Esophagus muscularis mucosa (tissue), 4 donors: ENCODE results near the gene PTPRD. TPM values are rescaled to one million over a fixed set of nuclear protein-coding genes. Genes with fewer than 3 reads are reported as not detected.

Experiments used
- DNase-seq: peaks from one replicate; pipeline ENCODE4 v3.0.0-alpha.2; 2017; ENCODE audit errors: extremely low spot score
- H3K27ac ChIP-seq, 4 donors: fragments of 200-600 bp; sonication (generic); replicated peaks in 1 of 4; 1 replicate in 3 of 4; 2 replicates in 1 of 4; pipeline ENCODE4 v1.5.1; 2016 to 2019; ENCODE audit warnings: mild to moderate bottlenecking in 1 of 4
- H3K27me3 ChIP-seq, 4 donors: fragments of 200-600 bp; sonication (generic); one replicate each; pipeline versions ENCODE4 v1.5.1 to v1.6.0; 2016 to 2019
- H3K36me3 ChIP-seq, 4 donors: fragments of 200-600 bp; sonication (generic); one replicate each; pipeline ENCODE4 v1.5.1; 2016 to 2019
- H3K4me1 ChIP-seq, 4 donors: fragments of 200-600 bp; sonication (generic); one replicate each; pipeline ENCODE4 v1.5.1; 2016 to 2019
- H3K4me3 ChIP-seq, 4 donors: fragments of 200-600 bp; sonication (generic); 1 replicate in 2 of 4; 2 replicates in 2 of 4; pipeline ENCODE4 v1.5.1; 2016 to 2019; ENCODE audit warnings: mild to moderate bottlenecking in 4 of 4, moderate library complexity in 1 of 4
- H3K9me3 ChIP-seq, 4 donors: fragments of 200-600 bp; sonication (generic); 1 replicate in 3 of 4; 2 replicates in 1 of 4; pipeline ENCODE4 v1.5.1; 2016 to 2019
- CTCF ChIP-seq, 3 experiments: fragments of 200-600 bp in 2 of 3; fragments of 450-650 bp in 1 of 3; sonication (generic) in 2 of 3; IDR thresholded peaks; one replicate each; pipeline ENCODE4 v1.5.1; 2017 to 2019; ENCODE audit warnings: antibody characterized with exemption in 3 of 3, mild to moderate bottlenecking in 2 of 3, moderate library complexity in 1 of 3
- EP300 ChIP-seq: sonication (generic); formaldehyde crosslinking; IDR thresholded peaks from one replicate; pipeline ENCODE4 v1.6.1; 2017; ENCODE audit warnings: antibody characterized with exemption
- POLR2A ChIP-seq: fragments of 450-650 bp; IDR thresholded peaks from one replicate; pipeline ENCODE4 v1.6.1; 2017; ENCODE audit warnings: antibody characterized with exemption, moderate library complexity, mild to moderate bottlenecking, low read depth
- POLR2AphosphoS5 ChIP-seq, 2 donors: sonication (generic); formaldehyde crosslinking; IDR thresholded peaks; one replicate each; pipeline ENCODE4 v1.6.1; 2017; ENCODE audit warnings: antibody characterized with exemption in 2 of 2
- WGBS: methylation state at CpG from one replicate; pipeline ENCODE4 v1.1.5; 2018; 5-methylcytosine and 5-hydroxymethylcytosine counted together
- intact Hi-C: fragments of 100-400 bp; cut with DNase I; formaldehyde crosslinking; loops from one replicate; pipeline ENCODE4 v1.15.1; 2023
- total RNA-seq, 4 donors: library from RNA; depleted of rRNA; stranded (reverse); fragments of >200 nt; gene quantifications; one replicate each; pipeline versions ENCODE4 v1.1.0 to v1.2.1, GENCODE V29; 2016

The PTPRD gene
- total RNA-seq, 4 donors from 2014 or later: 4.1 to 6.6 (median 5.0) TPM

- no peaks in the 10 kb centered on the region for H3K27me3 ChIP-seq
- intact Hi-C loops: no loop called here
- no peaks in the 10 kb centered on the region for H3K36me3 ChIP-seq
- no peak overlapping the region for H3K27ac ChIP-seq
- no peaks in the 10 kb centered on the region for H3K9me3 ChIP-seq
- H3K4me1 ChIP-seq: no peaks in the 10 kb centered on the region
- WGBS: 53% methylated on average over 4 of the region's 4 CpGs
- TF ChIP-seq EP300 (no peak), POLR2A (no peak), CTCF (IDR thresholded peaks at IDR 0.05) (no peak), POLR2AphosphoS5 (IDR thresholded peaks at IDR 0.05) (no peak)
- no peak for DNase-seq
- no peak overlapping the region for H3K4me3 ChIP-seq
Measured at GRCh38 chr9:10112798-10113197, 500.0 kb downstream of the PTPRD start.

GRCh38 chr9:10112070-10112469 is 500.7 kb downstream of the PTPRD start:
- intact Hi-C loops: no loop called here

GRCh38 chr9:10108815-10109214 is 504.0 kb downstream of the PTPRD start:
- Histone ChIP-seq H3K27me3 (no peaks in the 10 kb centered on the region), H3K27ac (no peak overlapping the region), H3K36me3 (no peaks in the 10 kb centered on the region), H3K4me3 (no peak overlapping the region), H3K4me1 (no peaks in the 10 kb centered on the region), H3K9me3 (no peaks in the 10 kb centered on the region)
- whole genome bisulfite sequencing: 70% methylated on average over 3 of the region's 3 CpGs
- intact Hi-C loops: no loop called here
- no peak for TF ChIP-seq POLR2AphosphoS5 (IDR thresholded peaks at IDR 0.05)
- DNase-seq: no peak

More at GRCh38 chr9:10112070-10112469, 500.7 kb downstream of the PTPRD start:
- WGBS: 59% methylated on average over 2 of the region's 2 CpGs
- Histone ChIP-seq H3K4me3 (no peak overlapping the region), H3K4me1 (no peaks in the 10 kb centered on the region), H3K9me3 (no peaks in the 10 kb centered on the region), H3K27me3 (no peaks in the 10 kb centered on the region), H3K36me3 (no peaks in the 10 kb centered on the region), H3K27ac (no peak overlapping the region)
- no peak for DNase-seq
- TF ChIP-seq CTCF (IDR thresholded peaks at IDR 0.05): no peak
- TF ChIP-seq EP300: no peak
- TF ChIP-seq POLR2AphosphoS5 (IDR thresholded peaks at IDR 0.05): no peak
- TF ChIP-seq POLR2A: no peak

- TF ChIP-seq POLR2AphosphoS5 (IDR thresholded peaks at IDR 0.05) (no peak), EP300 (no peak), POLR2A (no peak), CTCF (IDR thresholded peaks at IDR 0.05) (no peak)
- DNase-seq: no peak
- H3K4me1 ChIP-seq: no peaks in the 10 kb centered on the region
- intact Hi-C loops: no loop called here
- no peak overlapping the region for H3K4me3 ChIP-seq
- H3K9me3 ChIP-seq: no peaks in the 10 kb centered on the region
- H3K36me3 ChIP-seq: no peaks in the 10 kb centered on the region
- no peak overlapping the region for H3K27ac ChIP-seq
- WGBS: 47% methylated on average over 2 of the region's 2 CpGs
- H3K27me3 ChIP-seq: no peaks in the 10 kb centered on the region
Measured at GRCh38 chr9:10104774-10105173, 508.0 kb downstream of the PTPRD start.

- Histone ChIP-seq H3K27ac (no peak overlapping the region), H3K27me3 (no peaks in the 10 kb centered on the region), H3K4me1 (no peaks in the 10 kb centered on the region), H3K4me3 (no peak overlapping the region), H3K36me3 (no peaks in the 10 kb centered on the region), H3K9me3 (no peaks in the 10 kb centered on the region)
- DNase-seq: no peak
- WGBS: 86% methylated on average over 1 of the region's 1 CpG
- TF ChIP-seq POLR2A (no peak), EP300 (no peak), CTCF (IDR thresholded peaks at IDR 0.05) (no peak), POLR2AphosphoS5 (IDR thresholded peaks at IDR 0.05) (no peak)
- intact Hi-C loops: no loop called here
Measured at GRCh38 chr9:10095208-10095607, 517.6 kb downstream of the PTPRD start.
